ENCODE measurements around the gene KCNJ8. TPM values are rescaled to one million over a fixed set of nuclear protein-coding genes. Genes with fewer than 3 reads are reported as not detected.
A peak's percentile ranks its signal among the peaks of the same experiment; 100 is the strongest.

Gene KCNJ8
- polyA plus RNA-seq, 2 of the 4 experiments (the other 2 are of a cell fraction), result 0.67 to 0.68 TPM

GRCh38 chr12:21773263-21773741 is 1.2 kb downstream of the KCNJ8 start:
- ChIA-PET POLR2A (no interaction called here), CTCF (no interaction called here)
- no peaks in the 10 kb centered on the region for H3K9me3 ChIP-seq
- TF ChIP-seq ZNF302 (CRISPR knock-in tag; IDR thresholded peaks at IDR 0.05) (no peak), RAD21 (conservative IDR thresholded peaks at IDR 0.05 in 1 of 2, IDR thresholded peaks at IDR 0.05 in 1 of 2) (peak; percentile 12 to 38; a peak in 1 of 5 replicates), RARB (CRISPR knock-in tag; IDR thresholded peaks at IDR 0.05) (no peak), E2F6 (IDR thresholded peaks at IDR 0.05; ENCODE audit: borderline replicate concordance, low read depth) (no peak), CBX2 (IDR thresholded peaks at IDR 0.05; ENCODE audit: borderline replicate concordance, low read depth) (no peak), CTCF (IDR thresholded peaks at IDR 0.05) (peak; percentile 19; the same call in 1 of the 3 replicates)
- 92% methylated on average over 23 of the region's 23 CpGs for WGBS (ENCODE audit: missing lambda C conversion rate)
- DNase-seq (ENCODE audit: low read depth in 1 of 2, low spot score in 1 of 2) (peak in 1 of 2 experiments; percentile 56), FAIRE-seq (no peak), ATAC-seq (peak; percentile 39 to 78; a peak in 4 of 6 replicates)
- no peak overlapping the region for H3K27ac ChIP-seq
- H3K4me3 ChIP-seq, result no peak overlapping the region
- H3K4me2 ChIP-seq, result no peak overlapping the region; the same call in 2 of the 3 replicates
- no peaks in the 10 kb centered on the region for H3K4me1 ChIP-seq

- no peak for ATAC-seq
- TF ChIP-seq RNF2 (IDR thresholded peaks at IDR 0.05; ENCODE audit: borderline replicate concordance, low read depth), result no peak
- TF ChIP-seq PBX3 (IDR thresholded peaks at IDR 0.05), result no peak
- no peak for TF ChIP-seq POLR2AphosphoS2 (conservative IDR thresholded peaks at IDR 0.05; ENCODE audit: low read length)
- no peak for TF ChIP-seq CTCF (IDR thresholded peaks at IDR 0.05)
- no peak for TF ChIP-seq SREBF2 (IDR thresholded peaks at IDR 0.05)
- no peak for TF ChIP-seq MAFK (IDR thresholded peaks at IDR 0.05; ENCODE audit: partially characterized antibody)
- TF ChIP-seq BHLHE40 (IDR thresholded peaks at IDR 0.05; ENCODE audit: low read depth, low read length), result no peak
- TF ChIP-seq POLR2A (IDR thresholded peaks at IDR 0.05; ENCODE audit: low read length), result no peak
- TF ChIP-seq NR3C1 (IDR thresholded peaks at IDR 0.05), result no peak
- TF ChIP-seq, protein P1, sequence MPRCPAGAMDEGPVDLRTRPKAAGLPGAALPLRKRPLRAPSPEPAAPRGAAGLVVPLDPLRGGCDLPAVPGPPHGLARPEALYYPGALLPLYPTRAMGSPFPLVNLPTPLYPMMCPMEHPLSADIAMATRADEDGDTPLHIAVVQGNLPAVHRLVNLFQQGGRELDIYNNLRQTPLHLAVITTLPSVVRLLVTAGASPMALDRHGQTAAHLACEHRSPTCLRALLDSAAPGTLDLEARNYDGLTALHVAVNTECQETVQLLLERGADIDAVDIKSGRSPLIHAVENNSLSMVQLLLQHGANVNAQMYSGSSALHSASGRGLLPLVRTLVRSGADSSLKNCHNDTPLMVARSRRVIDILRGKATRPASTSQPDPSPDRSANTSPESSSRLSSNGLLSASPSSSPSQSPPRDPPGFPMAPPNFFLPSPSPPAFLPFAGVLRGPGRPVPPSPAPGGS (IDR thresholded peaks at IDR 0.05), result no peak
- TF ChIP-seq, protein P2, sequence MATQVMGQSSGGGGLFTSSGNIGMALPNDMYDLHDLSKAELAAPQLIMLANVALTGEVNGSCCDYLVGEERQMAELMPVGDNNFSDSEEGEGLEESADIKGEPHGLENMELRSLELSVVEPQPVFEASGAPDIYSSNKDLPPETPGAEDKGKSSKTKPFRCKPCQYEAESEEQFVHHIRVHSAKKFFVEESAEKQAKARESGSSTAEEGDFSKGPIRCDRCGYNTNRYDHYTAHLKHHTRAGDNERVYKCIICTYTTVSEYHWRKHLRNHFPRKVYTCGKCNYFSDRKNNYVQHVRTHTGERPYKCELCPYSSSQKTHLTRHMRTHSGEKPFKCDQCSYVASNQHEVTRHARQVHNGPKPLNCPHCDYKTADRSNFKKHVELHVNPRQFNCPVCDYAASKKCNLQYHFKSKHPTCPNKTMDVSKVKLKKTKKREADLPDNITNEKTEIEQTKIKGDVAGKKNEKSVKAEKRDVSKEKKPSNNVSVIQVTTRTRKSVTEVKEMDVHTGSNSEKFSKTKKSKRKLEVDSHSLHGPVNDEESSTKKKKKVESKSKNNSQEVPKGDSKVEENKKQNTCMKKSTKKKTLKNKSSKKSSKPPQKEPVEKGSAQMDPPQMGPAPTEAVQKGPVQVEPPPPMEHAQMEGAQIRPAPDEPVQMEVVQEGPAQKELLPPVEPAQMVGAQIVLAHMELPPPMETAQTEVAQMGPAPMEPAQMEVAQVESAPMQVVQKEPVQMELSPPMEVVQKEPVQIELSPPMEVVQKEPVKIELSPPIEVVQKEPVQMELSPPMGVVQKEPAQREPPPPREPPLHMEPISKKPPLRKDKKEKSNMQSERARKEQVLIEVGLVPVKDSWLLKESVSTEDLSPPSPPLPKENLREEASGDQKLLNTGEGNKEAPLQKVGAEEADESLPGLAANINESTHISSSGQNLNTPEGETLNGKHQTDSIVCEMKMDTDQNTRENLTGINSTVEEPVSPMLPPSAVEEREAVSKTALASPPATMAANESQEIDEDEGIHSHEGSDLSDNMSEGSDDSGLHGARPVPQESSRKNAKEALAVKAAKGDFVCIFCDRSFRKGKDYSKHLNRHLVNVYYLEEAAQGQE (IDR thresholded peaks at IDR 0.05), result no peak
- TF ChIP-seq MAZ (IDR thresholded peaks at IDR 0.05; ENCODE audit: borderline replicate concordance, low read depth, low read length), result no peak
- no peak for TF ChIP-seq CEBPB (IDR thresholded peaks at IDR 0.05)
- TF ChIP-seq ESRRA (IDR thresholded peaks at IDR 0.05; ENCODE audit: borderline replicate concordance, low read length), result no peak
- TF ChIP-seq HES2 (IDR thresholded peaks at IDR 0.05), result no peak
- TF ChIP-seq JUNB (IDR thresholded peaks at IDR 0.05), result no peak
- TF ChIP-seq TFCP2L1 (CRISPR knock-in tag; IDR thresholded peaks at IDR 0.05), result no peak
- no peak for TF ChIP-seq GATA3 (IDR thresholded peaks at IDR 0.05; ENCODE audit: borderline replicate concordance)
- TF ChIP-seq KDM1A (IDR thresholded peaks at IDR 0.05; ENCODE audit: low read depth), result no peak
- no peak for TF ChIP-seq NPAS2 (CRISPR knock-in tag; IDR thresholded peaks at IDR 0.05; ENCODE audit: borderline replicate concordance)
- Histone ChIP-seq H3K4me1 (no peaks in the 10 kb centered on the region), H3K4me2 (no peak overlapping the region), H3K4me3 (no peak overlapping the region), H3K9me3 (no peaks in the 10 kb centered on the region), H3K27ac (no peak overlapping the region)
- ChIA-PET CTCF (no interaction called here), POLR2A (no interaction called here)
- FAIRE-seq, result no peak
- 17% methylated on average over 1 of the region's 1 CpG for WGBS (ENCODE audit: missing lambda C conversion rate)
- no peak for DNase-seq (ENCODE audit: low read depth in 1 of 2, low spot score in 1 of 2)
These were observed 3.2 kb downstream of the KCNJ8 start for GRCh38 chr12:21771311-21771710.

Measured in A549 (cell line).